Stimulated activated CD4-positive, alpha-beta T cell treated with anti-CD3 and anti-CD28 coated beads, Interleukin-4, amount 100 ng/mL, for 4 hours (primary cell): ENCODE results near the gene RNF130.
A peak's percentile ranks its signal among the peaks of the same experiment; 100 is the strongest.

ENCODE experiments used
- DNase-seq, 2 experiments: peaks; one replicate each; pipeline ENCODE4 v3.0.0-alpha.2; 2020

RNF130 gene

DNA sequence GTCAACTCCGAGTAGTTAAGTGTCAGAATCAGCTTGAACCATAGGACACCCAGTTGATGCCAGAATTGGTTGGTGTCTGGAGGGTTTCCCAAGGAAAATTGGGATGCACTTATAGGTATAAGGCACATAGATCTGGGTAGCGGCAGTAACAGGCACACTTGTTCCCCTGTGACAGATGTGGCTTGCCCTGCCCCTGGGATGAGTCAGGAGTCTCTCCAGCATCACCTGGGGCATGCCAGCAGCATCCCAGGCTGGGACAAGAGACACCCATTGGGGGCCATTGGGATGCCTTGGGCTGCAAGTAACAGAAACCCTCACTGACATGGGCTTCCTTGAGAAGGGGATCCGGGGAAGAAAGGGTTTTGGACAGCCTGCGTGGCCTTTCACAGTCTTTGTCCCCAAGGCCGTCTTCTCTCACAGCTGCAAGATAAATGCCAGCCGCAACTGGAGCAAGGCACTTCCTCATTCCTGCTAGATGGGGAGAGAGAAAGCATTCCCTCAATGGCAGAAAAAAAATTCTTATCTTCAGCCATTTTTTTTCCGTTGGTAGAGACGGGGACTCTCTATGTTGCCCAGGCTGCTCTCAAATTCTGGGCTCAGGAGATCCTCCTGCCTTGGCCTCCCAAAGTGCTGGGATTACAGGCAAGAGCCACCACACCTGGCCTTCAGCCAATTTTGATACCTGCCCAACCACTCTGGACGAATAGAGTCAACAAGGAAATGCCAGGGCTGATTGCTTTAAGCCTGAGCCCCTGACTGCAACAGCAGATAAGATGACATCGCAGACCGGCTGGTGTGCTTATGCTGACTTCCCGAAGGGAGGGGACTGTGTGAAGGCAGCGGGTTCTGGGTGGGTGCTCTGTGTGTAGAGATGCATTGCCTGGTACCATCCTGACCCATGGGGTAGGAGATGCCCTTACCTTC lies 13.3 kb upstream of the RNF130 start:
- no peak for DNase-seq

DNA sequence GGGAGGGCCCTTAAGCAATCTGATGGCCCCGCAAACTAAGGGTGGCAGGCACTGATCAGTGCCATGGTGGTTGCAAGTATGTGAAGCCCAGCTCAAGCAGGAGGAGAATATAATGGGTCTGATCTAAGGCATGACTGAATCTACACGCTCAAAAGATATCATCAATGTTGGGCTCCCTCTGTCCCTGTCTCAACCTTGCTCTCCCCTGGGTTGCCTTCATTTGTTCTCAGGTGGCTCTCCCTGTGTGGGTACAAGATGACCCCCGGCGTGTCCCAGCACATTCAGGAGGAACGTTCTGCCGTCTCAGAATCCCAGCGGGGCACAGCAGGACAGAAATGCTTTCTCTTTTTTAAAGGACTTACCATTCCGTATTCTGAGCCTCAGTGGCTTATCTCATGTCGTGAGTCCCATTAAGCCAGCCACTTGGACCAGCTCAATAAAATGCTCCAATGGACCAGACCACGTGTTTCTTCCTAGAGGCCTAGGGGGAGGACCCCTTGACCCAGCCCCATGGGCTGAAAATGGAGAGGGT lies 12.0 kb upstream of the RNF130 start:
- DNase-seq = no peak

DNA sequence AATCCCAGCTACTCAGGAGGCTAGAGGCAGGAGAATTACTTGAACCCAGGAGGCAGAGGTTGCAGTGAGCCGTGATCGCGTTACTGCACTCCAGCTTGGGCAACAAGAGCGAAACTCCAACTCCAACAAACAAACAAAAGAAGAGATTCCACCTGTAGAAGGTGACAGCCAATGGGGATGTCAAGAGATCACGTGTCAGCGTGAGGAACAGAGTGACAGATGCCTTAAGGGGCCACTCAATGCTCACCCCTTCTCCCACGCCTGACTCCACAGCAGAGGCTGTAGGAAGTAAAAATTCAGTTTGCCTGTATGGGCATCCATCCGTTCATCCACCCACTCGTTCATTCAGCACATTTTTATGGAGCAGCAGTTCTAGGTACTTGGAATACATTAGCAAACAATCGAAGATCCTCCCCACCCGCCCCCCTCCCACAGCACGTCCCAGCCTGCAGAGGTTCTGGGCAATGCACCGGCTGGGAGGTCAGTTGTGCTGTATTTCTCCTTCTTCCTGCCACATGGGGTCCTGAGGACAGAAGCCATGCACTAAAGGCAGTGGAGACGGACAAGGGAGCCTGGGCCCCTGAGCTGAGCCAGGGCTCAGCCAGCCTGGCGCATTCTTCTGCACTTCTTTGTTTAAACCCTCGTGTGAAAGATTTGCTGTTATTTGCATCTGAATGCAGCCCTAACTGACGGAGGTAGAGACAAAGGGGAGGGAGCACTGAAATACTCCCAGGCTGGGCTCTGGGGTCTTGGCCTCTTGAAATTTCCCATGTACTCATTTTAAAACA lies 11.3 kb upstream of the RNF130 start:
- DNase-seq = no peak

DNA sequence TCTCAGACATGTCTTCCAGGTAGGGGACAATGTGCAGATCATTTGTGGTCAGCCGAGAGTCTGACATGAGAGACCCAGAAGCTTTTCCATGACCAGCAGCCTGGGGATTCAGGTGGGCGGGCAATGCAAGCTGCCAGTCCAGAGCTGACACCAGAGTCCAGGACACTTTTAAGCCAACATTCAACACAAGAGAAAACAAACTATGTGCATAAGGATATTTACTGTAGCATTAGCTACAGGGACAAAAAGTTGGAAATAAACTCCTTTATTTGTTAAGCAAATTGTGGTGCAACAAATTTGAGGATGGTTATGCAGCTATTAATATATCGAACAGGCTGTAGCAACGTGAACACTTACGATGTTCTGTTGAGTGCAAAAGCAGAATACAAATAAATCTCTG lies 9.9 kb upstream of the RNF130 start:
- no peak for DNase-seq

DNA sequence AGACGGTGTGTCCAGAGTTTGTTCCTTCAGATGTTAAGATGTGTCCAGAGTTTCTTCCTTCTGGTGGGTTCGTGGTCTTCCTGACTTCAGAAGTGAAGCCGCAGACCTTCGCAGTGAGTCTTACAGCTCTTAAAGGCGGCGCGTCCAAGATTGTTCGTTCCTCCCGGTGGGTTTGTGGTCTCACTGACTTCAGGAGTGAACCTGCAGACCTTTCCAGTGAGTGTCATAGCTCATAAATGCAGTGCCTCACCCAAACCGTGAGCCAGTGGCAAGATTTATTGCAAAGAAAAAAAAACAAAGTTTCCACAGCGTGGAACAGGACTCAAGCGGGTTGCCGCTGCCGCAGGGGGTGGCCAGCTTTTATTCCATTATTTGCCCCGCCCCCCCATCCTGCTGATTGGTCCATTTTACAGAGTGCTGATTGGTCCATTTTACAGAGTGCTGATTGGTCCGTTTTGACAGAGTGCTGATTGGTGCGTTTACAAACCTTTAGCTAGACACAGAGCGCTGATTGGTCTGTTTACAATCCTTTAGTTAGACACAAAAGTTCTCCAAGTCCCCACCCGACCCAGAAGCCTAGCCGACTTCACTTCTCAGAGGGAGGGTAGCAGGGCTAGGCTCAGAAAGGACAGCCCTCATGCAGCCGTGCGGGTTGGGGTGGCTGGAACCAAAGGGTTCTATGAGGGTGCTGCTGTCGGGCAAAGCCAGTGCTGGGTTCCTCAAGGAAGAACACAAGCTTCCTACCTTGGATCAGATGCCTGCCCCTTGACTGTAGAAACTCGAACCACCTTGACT lies 9.1 kb upstream of the RNF130 start:
- DNase-seq = peak; percentile 46 to 49

DNA sequence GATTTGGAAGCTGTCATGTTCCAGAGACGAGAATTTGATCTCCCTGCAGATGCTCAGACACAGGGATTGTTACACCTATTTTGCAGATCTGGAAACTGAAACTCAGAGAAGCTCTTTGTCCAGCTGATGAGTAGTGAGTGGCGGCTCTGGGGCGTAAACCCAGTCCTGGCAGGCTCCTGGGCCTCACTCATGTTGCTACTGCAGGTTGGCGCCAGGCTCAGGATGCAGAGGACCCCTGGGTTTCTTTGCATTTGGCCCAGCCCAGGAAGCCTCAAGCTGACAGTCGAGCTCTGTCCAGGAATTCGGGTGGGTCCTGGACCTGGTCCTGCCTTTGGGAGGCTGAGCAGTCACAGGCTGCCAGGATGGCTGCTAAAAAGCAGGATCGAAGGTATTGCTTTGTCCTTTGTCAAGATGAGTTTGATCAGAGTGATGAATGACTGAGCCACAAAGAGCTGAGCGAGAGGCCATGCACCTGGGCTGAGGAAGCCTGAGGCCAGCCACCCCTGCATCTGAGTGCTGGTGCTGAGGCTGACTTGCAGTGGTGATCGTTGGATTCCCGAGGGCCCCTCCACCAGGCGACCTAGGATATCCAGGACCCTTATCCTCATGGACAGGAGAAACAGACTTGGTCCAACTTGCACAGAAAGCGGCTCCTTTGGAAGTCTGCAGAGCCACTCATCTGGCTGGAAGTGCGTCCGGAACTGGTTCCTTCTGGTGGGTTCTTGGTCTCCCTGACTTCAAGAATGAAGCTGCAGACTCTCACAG lies 8.3 kb upstream of the RNF130 start:
- no peak for DNase-seq

DNA sequence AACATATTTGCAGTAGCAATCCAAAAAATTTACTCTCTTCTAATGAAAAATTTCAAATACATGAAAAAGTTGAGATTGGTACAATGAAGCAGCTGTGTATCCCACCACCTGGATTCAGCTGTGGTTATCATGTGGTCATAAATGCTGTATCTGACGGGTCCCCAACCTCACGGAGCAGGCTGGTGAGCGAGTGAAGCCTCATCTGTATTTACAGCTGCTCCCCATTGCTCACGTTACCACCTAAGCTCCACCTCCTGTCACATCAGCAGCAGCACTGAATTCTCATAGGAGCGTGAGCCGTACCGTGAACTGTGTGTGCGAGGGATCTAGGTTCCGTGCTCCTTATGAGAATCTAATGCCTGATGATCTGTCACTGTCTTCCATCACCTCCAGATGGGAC lies 6.8 kb upstream of the RNF130 start:
- DNase-seq = no peak

DNA sequence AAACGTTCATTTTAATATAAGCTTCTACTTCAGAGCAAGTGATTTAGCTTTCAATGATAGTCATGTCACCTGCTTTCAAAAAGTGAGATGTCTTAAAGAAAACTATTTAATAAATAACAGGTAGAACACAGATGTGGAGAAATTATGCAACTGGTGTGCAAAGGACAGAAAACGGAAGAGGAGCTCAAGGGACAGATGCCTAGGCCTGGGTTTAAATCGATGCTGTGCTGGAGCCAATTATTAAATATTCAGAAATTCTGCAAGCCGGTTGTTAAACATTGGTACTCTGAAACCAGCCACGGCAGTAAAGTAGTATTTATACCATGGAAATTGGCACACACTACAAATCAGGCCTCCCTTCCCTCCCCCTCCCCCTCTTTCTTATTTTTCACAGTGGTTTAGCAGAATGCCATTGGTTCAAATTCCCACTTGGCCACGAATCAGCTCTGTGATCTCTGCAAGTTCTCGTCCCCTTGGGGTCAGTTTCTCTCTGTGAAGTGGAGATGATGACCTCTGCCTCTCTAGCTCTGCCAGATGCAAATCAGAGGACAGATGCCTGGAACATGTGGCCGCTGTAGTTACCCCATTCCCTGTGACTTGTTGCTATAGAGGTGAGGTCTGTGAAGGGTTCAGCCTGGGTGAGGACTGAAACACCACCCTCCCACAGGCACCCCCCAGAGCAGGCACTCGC lies 6.2 kb upstream of the RNF130 start:
- no peak for DNase-seq

DNA sequence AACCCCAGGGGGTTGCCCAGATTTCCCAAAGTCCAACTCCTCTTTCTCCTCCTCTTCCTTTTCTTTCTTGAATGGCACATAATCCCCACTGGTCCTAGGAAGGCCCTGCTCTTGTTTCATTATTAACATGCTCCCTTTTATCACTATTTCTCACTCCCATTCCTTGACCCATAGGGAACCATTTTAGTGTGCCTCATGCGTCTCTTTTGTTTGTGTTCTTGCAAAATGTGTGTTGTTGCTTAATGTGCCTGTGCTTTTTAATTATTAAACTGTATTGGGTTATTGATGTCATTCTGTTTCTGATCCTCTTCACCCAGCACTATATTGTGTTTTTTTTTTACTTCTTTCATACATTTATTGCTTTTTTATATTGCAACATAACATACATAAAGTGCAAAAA lies 4.1 kb upstream of the RNF130 start:
- DNase-seq = no peak

DNA sequence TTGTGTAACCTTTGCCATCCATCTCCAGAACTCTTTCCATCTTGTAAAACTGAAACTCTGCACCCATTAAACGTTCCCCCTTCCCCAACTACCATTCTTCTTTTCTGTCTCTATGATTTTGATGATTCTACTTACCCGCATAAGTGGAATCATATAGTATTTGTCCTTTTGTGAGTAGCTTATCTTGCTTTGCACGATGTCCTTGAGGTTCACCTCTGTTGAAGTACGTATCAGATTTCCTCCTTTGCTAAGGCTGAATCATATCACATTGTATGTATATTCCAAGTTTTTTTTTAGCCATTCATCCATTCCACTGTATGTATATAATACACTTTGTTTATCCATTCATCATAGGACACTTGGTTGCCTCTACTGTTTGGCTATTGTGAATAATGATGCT lies 2.9 kb upstream of the RNF130 start:
- DNase-seq = no peak

DNA sequence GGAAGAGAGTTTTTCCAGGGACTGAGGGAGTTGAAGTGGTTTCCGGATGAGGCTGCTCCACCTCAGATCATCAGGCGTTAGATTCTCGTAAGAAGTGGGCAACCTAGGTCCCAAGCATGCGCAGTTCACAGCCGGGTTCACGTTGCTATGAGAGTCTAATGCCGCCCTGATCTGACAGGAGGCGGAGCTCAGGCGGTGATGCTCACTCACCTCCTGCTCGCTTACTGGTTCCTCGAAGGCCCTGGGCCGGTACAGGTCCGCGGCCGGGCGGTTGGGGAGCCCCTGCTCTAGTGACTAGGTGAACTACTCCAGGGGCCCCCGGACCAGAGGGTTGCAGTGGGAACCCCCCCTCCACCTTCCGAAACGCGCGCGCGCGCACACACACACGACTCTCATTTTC lies 997 bp upstream of the RNF130 start:
- peak; percentile 5 to 27 for DNase-seq

DNA sequence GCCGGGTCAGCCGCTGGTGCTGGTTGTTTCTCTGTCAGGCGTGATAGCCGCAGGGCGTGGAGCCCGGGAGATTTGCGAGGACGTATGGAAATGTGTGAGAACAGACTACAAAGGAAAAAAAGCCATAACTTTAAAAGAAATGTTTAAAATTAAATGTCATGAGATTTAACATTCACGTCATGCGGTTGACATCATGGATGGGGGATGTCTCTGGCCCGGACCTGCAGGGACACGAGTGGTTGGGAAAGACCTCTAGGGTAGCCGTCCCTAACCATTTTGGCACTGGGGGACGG lies 643 bp upstream of the RNF130 start:
- no peak for DNase-seq

DNA sequence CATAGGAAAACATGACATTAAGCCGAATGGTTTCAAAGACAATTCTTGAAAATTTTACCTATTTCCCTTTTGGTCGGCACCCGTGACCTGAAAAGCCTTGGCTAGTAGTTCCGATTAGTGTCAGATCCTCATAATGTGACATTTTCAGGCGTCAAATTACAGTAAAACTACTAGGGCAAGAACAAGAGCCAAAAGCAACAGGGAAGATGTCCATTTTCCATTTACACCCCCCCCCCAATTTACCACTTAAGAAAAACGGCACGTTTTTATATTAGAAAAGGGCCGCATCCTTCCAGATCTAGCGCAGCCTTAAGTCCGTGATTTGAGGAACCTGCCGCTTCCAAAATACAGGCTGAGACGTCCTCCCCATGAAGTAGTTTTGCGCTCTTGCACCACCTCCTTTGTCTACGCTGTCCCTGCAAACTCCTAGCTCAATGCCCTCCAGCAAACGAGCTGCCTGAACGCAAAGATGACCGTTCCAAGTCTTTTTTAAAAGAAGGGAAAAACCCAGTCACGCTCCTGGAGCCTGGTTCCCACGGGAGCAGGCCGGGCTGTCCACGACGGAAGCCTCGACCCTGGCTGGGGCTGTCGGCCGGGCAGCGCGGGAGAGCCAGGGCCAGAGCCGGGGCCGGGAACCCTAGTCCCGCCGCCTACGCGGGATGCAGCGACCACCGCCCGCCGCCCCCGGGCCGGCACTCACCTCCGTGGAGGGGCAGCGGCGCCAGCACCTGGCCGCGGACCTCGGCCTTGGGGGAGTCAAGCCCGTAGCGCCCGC lies 616 bp downstream of the RNF130 start:
- DNase-seq = no peak

DNA sequence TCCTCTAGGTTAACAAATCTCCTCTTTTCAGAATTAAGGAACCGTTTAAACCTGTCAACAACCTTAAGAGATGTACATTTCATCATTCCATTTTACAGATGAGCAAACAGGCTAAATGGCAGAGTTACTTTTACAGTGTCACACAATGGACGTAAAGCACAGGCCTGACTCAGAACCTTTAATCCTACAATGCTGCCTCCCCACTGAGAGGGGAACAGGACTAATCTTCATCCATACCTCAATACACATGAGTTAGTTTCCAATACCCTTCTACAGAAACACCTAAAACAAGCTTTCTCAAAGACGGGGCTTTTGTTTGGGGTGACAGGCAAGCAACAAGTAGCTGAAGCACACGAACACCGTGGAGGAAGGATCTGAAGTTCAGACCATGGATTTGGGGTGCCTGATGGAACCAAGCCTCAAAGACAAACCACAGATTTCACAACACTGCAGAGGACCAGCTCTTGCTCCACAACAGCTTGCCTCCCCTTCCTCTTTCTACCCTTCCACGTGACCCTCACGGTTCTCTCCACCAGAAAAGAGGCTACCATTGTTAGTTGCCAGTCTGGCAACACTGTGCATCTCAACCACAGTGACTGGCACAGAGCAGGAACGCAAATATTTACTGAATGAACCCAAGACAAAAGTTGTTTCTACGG lies 1.8 kb downstream of the RNF130 start:
- DNase-seq = no peak

DNA sequence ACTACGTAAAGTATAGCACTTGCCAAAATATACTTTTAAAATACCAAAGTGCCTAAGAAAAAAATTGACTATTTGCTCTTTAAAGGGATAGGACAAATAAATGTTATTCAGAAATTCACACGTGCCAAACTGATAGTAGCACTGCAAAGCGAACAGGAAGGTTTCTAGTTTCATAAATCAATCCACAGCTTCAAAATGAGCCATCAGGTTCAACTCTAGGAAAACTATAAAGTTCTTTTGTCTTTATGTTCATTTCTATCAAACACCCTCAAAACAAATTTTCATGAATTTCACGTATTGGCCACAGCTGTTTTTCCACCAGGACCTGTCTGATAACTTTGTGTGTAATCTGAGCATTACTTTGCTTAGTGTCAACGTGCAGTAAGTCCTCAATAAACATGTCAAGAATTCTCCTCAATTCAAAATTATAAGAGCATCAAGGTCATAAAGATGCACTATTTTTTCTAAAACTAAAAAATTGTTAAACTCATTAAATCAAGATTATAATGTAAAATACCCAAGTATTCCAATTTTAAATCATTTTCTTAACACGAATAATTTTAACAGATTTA lies 3.0 kb downstream of the RNF130 start:
- DNase-seq = no peak

DNA sequence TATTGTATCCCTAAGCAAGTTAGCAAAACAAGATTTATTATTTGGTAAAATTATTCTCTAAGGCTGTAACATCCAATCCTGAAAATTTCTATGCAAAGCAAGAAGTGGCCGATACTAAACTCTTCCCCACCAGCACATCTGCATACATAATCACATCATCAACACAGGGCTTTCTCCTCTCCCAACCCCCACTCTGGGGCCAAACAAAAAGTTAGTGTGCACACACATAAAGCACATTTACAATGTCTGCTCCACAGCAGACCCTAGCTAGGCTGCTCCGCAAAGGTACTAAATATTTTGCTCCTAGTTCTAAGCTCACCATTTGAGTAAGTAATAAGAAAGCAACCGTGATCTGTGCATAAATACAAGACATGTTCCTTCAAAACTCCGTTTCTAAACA lies 3.6 kb downstream of the RNF130 start:
- no peak for DNase-seq

DNA sequence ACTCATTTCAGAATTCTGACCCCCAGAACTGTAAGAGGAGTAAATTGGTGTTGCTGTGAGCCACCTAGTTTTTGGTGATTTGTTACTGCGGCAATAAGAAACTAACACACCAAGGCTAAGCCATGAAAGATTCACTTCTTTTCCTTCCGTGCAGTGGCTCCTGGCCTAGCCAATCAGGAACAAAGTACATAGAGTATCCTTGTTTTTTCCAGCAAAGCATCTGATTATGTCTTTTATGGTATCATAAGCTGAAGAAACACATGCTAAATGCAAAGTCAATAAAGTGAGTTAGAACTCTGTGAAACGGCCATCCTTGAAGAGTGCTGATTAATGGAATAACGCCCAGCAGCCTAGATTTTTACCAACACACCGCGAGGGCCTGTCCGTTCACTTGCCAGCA lies 11.4 kb downstream of the RNF130 start:
- no peak for DNase-seq

DNA sequence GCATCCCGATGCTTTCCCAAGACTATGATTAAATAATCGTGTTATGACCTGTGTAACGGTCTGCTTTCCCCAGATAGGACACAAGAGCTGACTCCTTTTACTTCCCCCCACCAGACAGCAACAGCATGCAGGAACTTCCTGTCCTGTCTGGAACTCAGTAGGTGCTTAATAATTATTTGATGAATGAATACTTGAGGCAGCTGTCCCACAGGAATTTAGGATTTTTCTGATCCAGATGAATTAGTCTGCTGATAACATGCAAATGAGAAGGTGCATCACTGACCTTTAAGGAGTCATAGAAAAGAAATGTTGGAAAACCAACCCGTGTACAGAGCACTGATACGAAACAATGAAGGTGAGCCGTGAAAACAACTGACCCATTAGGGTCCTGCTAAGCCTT lies 12.2 kb downstream of the RNF130 start:
- DNase-seq = no peak

DNA sequence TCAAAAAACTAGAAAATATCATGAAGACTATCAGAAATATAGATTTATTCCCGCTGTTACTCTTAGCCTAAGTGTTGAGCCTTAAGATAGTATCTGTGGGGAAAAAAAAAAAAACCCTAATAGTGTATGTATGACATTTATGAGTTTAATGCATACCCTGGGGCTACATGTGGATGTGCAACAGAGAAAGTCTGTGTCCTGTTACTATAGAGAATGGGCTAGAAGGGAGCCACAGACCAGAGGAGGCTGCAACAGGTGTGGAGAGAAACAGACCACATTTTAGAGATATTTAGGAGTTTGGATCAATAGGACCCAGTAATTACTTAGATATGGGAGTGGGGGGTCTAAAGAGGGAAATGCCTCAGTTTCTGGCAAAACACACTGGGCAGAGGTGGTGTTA lies 15.4 kb downstream of the RNF130 start:
- DNase-seq = no peak

DNA sequence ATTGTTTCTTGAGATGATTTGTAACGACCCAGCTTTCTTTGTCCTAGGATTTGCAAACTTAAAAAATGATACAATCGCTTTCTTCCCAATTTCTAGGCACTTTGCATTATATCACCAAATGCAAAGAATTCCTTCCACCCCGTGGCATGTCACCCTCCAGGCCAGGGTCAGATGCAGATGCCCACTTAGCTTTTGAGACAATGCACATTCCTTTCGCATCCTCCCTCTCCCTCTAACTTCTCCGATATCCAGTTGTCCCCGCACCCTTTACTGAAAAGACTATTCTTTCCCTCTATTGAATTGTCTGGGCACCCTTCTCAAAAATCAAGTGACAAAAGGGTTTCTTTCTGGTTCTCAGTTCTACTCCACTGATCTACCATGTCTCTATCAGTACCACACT lies 17.3 kb downstream of the RNF130 start:
- DNase-seq = no peak
